ENCODE data around the gene TBX1. TPM values are rescaled to one million over a fixed set of nuclear protein-coding genes. Genes with fewer than 3 reads are reported as not detected.

The TBX1 gene
- total RNA-seq, 3 donors from 2014 or later (not counting 1 experiment from before 2014, with no cell fraction given), result 2.0 to 4.6 (median 3.2) TPM

DNA sequence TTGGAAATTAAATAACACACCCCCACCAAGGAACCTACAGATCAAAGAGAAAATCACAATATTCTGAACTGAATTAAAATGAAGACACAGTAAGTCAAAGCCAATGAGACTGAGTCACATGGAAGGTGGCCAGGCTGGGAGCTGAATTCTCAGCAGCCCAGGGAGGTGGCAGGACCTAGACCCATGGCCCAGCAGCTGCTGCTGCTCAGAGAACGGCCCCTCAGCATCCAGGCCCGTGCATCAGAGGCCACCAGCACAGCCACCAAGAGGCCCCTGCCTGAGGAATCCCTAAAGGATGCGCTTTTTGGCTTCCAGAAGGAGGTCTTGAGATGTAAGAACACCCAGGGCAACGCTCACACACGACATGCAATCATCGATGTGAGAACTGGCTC, 35.0 kb downstream of the TBX1 start:
- peaks cover 2% of the 10 kb centered on the region for H3K36me3 ChIP-seq (ENCODE audit: control insufficient read depth, insufficient read depth, low read length)

DNA sequence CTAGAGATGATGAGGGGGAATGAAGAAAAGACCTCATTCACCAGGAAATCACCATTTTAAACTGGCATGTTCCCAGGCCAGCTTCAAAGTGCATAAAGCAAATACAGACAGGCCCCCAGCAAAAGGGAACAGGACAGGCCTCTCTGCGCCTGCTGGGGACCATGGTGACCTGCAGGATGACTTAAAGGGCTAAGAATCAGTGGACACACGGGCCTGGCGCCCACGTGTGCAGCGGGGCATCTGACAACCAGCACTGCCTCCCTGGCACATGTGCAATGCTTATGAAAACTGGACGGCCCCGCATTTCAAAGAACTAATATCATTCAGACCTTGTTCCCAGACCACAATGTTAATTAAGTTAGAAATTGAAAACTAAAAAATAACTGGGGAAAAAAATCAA, 35.6 kb downstream of the TBX1 start:
- H3K36me3 ChIP-seq (ENCODE audit: control insufficient read depth, insufficient read depth, low read length), result peaks cover 2% of the 10 kb centered on the region
- peaks cover 4% of the 10 kb centered on the region for H3K9me3 ChIP-seq (ENCODE audit: control insufficient read depth, insufficient read depth, low read length)
- H3K36me3 Mint-ChIP-seq, result no peaks in the 10 kb centered on the region
- no peak overlapping the region for H3K4me3 Mint-ChIP-seq
- H3K27ac ChIP-seq (ENCODE audit: low read length), result no peak overlapping the region
- H3K27me3 Mint-ChIP-seq (ENCODE audit: low read depth in 2 of 2), result no peaks in the 10 kb centered on the region
- intact Hi-C loops (cut with micrococcal nuclease), result no loop called here
- no peak overlapping the region for H3K4me3 ChIP-seq (ENCODE audit: low read length)
- ATAC-seq (no peak), DNase-seq (no peak)
- no peaks in the 10 kb centered on the region for H3K4me1 Mint-ChIP-seq
- 95% methylated on average over 7 of the region's 7 CpGs for WGBS (ENCODE audit: insufficient coverage)
- H3K27me3 ChIP-seq (ENCODE audit: control insufficient read depth, insufficient read depth, low read length), result no peaks in the 10 kb centered on the region
- H3K9me3 Mint-ChIP-seq, result peaks cover 0 to 4% of the 10 kb centered on the region in 2 donors
- TF ChIP-seq, protein P1, sequence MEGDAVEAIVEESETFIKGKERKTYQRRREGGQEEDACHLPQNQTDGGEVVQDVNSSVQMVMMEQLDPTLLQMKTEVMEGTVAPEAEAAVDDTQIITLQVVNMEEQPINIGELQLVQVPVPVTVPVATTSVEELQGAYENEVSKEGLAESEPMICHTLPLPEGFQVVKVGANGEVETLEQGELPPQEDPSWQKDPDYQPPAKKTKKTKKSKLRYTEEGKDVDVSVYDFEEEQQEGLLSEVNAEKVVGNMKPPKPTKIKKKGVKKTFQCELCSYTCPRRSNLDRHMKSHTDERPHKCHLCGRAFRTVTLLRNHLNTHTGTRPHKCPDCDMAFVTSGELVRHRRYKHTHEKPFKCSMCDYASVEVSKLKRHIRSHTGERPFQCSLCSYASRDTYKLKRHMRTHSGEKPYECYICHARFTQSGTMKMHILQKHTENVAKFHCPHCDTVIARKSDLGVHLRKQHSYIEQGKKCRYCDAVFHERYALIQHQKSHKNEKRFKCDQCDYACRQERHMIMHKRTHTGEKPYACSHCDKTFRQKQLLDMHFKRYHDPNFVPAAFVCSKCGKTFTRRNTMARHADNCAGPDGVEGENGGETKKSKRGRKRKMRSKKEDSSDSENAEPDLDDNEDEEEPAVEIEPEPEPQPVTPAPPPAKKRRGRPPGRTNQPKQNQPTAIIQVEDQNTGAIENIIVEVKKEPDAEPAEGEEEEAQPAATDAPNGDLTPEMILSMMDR (IDR thresholded peaks at IDR 0.05), result no peak
- no peaks in the 10 kb centered on the region for H3K4me1 ChIP-seq (ENCODE audit: control insufficient read depth, insufficient read depth, low read length)
- no peak overlapping the region for H3K27ac Mint-ChIP-seq

More for the DNA sequence above, 35.0 kb downstream of the TBX1 start:
- Histone ChIP-seq H3K27ac (ENCODE audit: low read length) (no peak overlapping the region), H3K9me3 (ENCODE audit: control insufficient read depth, insufficient read depth, low read length) (peaks cover 4% of the 10 kb centered on the region), H3K4me1 (ENCODE audit: control insufficient read depth, insufficient read depth, low read length) (no peaks in the 10 kb centered on the region), H3K27me3 (ENCODE audit: control insufficient read depth, insufficient read depth, low read length) (no peaks in the 10 kb centered on the region), H3K4me3 (ENCODE audit: low read length) (no peak overlapping the region)
- TF ChIP-seq, protein P1 (IDR thresholded peaks at IDR 0.05), result no peak
- H3K27me3 Mint-ChIP-seq (ENCODE audit: low read depth in 2 of 2), result no peaks in the 10 kb centered on the region
- peak in 1 of 3 donors; percentile 37 for ATAC-seq
- intact Hi-C loops (cut with micrococcal nuclease), result no loop called here
- WGBS (ENCODE audit: insufficient coverage), result 94% methylated on average over 6 of the region's 6 CpGs
- H3K9me3 Mint-ChIP-seq, result peaks cover 0 to 4% of the 10 kb centered on the region in 2 donors
- H3K36me3 Mint-ChIP-seq, result no peaks in the 10 kb centered on the region
- no peaks in the 10 kb centered on the region for H3K4me1 Mint-ChIP-seq
- no peak overlapping the region for H3K27ac Mint-ChIP-seq
- no peak overlapping the region for H3K4me3 Mint-ChIP-seq
- no peak for DNase-seq

DNA sequence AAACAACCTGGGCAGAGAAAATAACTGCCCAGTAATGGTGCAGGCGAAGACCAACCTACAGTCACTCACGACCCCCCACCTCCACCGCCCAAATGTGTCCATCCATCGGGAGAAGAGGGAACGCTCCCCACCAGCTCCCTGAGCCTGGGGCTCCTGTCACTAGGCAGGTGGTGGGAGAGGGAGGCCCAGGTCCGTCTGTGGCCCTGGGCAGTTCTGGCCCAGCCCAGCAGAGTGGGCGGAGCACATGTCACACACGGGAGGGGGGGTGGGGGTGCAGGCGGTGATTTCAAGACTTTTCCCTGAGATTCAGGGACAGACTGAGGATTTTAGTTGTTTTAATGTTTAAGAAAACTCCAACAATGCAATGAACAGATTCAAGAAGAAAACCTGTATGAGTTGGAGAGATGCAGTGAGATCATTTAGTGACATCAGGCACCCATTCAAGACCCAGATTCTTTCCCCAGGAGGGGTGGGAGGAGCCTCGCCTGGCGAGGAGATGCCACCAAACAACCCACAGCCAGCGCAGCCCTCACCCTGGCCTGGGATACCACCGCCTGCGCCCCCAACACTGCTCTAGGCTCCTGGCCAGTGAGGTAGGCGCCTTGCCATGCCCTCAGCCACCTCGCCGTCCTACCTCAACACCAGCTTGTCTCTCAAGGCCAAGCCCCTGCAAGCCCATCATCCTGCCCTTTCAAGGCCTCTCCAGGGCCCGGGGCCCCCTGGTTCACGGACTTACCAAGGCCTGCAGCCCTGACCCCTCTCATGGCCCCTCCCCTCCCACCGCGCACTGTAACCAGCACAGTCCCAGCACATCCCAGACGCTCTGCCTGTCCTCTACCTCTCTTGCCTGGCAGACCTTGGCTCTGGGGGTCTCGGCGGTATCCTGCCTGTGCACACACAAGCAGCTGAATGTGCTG, 36.8 kb downstream of the TBX1 start:
- Mint-ChIP-seq H3K4me3 (no peak overlapping the region), H3K9me3 (peaks cover 0 to 4% of the 10 kb centered on the region in 2 donors), H3K27me3 (ENCODE audit: low read depth in 2 of 2) (no peaks in the 10 kb centered on the region), H3K4me1 (no peaks in the 10 kb centered on the region), H3K36me3 (no peaks in the 10 kb centered on the region), H3K27ac (no peak overlapping the region)
- intact Hi-C loops (cut with micrococcal nuclease), result no loop called here
- Histone ChIP-seq H3K27ac (ENCODE audit: low read length) (no peak overlapping the region), H3K4me1 (ENCODE audit: control insufficient read depth, insufficient read depth, low read length) (no peaks in the 10 kb centered on the region), H3K4me3 (ENCODE audit: low read length) (no peak overlapping the region), H3K27me3 (ENCODE audit: control insufficient read depth, insufficient read depth, low read length) (no peaks in the 10 kb centered on the region), H3K36me3 (ENCODE audit: control insufficient read depth, insufficient read depth, low read length) (no peaks in the 10 kb centered on the region), H3K9me3 (ENCODE audit: control insufficient read depth, insufficient read depth, low read length) (peaks cover 4% of the 10 kb centered on the region)
- DNase-seq (no peak), ATAC-seq (no peak)
- TF ChIP-seq, protein P1 (IDR thresholded peaks at IDR 0.05), result no peak
- WGBS (ENCODE audit: insufficient coverage), result 88% methylated on average over 24 of the region's 24 CpGs
